Stimulated activated CD4-positive, alpha-beta T cell treated with anti-CD3 and anti-CD28 coated beads, Interleukin-4, amount 100 ng/mL, for 24 hours (primary cell): ENCODE measurements around the gene SPTBN5.

ENCODE experiments used
- DNase-seq: peaks from one replicate; pipeline ENCODE4 v3.0.0-alpha.2; 2020

SPTBN5 gene

GRCh38 chr15:41903782-41904181 is 9.9 kb upstream of the SPTBN5 start:
- DNase-seq, result no peak

DNA sequence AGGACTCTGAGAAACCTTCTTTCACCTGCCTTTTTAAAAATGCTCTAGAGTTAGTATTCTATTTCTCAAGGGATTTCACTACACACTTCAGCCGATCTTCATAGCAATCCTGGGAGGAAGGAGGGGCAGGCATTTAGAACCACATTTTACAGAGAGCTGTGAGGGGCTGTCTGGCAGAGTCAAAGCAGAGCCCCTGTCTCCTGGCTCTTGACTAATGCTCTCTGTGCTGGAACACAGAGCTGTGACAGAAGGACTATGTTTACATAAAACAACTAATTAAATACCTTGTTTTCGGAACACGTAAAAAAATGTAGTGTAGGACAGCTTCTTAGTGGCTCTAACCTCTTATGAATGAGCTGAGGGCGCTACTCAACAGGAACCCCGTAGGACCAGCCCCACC is 7.6 kb upstream of the SPTBN5 start:
- no peak for DNase-seq

DNA sequence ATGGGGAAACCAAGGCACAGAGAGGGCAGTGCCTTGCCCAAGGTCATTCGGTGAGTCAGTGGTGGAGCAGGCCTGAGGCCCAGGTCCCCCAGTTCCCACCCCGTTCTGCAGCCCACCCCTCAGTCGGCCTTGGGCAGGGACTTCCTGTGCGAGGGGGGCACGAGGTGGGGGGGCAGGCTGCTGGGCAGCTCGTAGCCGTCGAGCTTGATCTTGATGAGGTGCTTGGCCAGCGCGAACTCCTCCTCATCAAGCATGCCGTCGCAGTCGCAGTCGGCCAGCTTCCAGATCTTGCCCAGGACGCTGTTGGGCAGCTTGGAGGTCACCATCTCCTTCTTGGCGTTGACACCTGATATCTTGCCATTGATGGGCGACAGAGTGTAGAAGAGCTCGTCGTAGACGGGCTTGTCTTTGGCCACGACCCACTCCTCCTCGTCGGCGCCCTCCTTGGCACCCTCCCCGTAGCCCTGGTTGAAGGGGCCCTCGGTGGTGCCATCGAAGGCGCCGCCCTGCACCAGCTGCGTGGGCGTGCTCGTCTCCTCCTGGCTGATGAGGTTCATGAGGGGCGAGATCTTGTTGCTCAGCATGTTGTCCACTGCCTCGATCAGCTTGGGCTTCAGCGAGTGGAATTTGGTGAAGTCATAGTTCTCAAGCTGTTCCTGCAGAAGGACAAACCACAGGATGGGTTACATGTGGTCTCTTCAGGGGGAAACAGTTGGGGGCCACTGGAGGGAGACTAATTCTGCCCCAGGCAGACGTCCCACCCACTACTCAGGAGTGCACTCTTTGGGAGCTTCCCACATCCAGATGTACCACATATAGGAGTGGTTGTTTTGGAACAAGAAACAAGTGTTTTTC is 6.9 kb upstream of the SPTBN5 start:
- DNase-seq, result no peak

GRCh38 chr15:41899854-41900442 is 6.1 kb upstream of the SPTBN5 start:
- DNase-seq, result no peak

GRCh38 chr15:41897363-41897799 is 3.5 kb upstream of the SPTBN5 start:
- DNase-seq, result no peak

GRCh38 chr15:41896566-41896965 is 2.7 kb upstream of the SPTBN5 start:
- no peak for DNase-seq

GRCh38 chr15:41895957-41896356 is 2.1 kb upstream of the SPTBN5 start:
- no peak for DNase-seq

DNA sequence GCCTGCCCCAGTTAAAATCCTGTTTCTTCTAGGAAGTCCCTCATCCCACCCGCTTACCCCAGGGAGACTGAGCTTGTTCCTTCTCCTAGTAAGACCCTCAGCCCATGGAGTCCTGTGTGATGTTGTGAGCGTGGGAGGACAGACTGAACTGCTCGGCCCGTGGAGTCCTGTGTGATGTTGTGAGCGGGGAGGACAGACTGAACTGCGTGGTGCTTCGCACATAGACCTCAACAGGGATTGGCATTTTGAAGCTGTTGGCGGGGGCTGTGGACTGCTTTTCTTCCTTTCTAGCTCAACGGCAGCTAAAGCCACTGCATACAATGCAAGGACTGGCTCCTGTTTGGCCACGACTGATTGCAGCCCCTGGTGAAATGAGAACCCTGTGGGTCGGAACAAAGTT is 1.6 kb upstream of the SPTBN5 start:
- DNase-seq, result no peak

- DNase-seq, result peak; percentile 74
Measured at GRCh38 chr15:41894791-41895463, 1.1 kb upstream of the SPTBN5 start.

GRCh38 chr15:41894251-41894790 is 468 bp upstream of the SPTBN5 start:
- no peak for DNase-seq

DNA sequence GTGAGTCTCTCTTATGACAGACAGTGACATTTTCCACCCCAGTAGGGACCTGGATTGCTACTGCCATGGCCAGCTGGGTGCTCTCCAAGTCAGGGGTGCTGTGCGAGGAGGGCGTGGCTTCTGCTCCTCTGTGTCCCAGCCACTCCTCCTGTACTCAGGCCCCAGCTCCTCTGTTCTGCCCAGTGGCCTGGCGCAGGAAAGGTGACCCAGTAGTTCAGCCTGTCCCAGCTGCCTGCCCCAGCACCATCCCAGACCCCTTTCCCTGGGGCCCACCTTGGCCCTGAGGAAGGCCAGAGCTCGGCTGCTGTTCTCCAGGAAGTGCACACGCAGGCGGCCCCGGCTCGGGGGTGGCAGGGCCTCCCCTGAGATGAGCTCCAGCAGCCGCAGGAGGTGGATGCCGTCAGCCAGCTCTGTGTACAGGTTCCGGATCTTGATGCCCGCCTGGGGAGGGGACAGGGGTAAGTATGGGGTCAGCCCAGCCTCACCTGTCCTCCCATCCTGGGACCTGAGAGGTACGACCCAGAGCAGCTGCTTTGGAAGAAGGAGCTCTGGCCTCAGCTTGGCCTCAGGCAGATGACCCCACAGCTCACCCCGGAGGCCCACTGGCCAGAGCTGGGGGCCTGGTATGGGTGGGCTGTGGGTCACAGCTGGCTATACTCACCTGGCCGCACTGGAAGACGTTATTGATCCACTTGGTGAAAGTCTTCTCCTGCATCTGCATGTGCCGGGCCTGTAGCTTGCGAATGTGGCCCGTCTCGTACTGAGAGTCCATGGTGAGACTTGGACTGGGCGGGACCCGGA is 1.0 kb downstream of the SPTBN5 start:
- no peak for DNase-seq

DNA sequence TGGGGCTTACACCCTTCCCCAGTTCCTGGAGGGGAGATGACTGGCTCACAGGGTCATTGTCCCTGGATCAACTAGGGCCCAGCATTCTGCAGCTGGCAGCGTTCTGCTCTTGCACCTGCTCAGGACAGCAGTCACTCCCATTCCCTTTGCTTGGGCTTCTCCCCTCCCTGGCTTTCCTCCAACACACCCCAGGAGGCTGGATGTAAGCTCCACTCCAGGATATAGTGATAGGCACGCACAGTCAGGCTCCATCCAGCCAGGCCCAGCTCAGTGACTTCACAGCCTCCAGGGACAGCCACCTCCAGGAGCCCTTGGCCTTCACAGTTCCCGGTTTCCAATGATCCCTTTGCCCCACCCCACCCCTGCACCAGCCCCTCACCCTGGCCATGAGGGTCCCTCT is 1.9 kb downstream of the SPTBN5 start:
- no peak for DNase-seq

GRCh38 chr15:41891226-41891625 is 2.6 kb downstream of the SPTBN5 start:
- DNase-seq, result no peak

DNA sequence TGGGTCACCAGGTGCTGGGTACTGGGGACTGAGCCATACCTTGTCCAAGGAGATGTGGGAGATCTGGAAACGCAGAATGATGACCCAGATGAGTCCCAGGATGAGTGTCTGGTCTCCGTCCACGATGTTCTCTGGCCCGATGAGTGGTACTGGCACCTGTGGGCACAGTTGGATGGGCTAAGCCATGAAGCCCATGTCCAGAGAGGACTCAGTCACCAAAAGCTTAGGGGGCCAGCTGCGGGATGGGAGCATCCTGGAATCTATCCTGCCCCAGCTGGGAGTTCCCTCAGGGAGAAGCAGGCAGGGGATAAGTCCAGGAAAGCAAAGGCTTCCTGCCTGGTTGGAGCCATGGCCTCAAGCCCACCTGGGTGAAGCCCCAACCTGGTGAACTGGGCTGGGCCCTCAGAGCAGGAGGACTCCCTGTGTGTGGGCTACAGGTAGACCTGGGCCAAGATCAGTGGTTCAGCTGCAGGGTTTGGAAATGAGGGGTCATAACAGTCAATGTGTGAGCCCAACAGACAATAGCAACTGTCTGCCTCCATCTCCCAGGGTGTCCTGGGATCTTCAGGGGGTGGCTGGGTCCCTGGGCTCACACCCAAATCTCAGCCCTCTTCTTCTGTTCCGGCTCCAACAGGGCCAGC is 3.7 kb downstream of the SPTBN5 start:
- no peak for DNase-seq

DNA sequence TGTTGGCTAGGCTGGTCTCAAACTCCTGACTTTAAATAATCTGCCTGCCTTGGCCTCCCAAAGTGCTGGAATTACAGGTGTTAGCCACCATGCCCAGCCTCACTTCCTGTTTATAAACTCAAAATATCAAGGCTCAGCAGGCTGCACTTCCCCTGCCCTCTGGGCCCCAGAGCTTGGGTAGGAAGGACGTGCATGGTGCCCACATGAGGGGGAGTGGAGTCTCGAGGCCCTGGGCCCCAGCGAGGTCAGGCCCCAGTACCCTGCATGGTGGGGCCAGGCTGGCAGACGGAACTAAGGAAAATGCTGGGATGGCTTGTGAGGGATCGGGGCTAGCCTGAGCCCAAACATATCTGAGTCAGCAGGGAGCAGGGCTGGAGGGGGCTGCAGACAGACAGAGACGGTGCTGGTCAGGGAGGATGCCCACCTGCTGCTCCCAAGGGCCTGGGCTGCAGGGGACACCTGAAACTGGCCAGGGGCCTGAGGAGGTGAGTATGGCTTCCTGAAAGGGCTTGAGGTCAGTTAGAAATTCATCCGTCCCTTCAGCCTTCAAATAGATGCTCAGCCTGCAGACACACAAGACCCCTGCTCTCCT is 5.1 kb downstream of the SPTBN5 start:
- no peak for DNase-seq

DNA sequence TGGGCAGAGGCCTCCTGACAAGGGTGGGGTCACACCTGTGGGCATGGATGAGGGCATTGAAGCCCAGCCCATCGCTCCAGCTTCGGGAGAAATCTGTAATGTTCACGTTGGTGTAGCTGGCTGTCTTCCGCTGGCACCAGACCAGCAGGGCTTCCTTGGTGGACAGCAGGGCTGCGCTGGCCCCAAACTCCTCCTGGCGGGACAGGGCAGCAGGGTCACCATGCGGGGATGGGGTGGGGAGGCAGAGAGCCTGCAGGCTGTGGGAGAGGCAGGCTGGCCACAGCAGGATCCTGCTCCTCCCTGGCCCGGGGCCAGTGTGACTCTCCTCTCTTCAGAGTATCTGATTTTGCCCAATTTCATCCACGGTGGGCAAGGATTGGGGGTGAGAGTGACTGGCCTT is 6.0 kb downstream of the SPTBN5 start:
- no peak for DNase-seq

GRCh38 chr15:41887161-41887560 is 6.7 kb downstream of the SPTBN5 start:
- DNase-seq, result no peak

DNA sequence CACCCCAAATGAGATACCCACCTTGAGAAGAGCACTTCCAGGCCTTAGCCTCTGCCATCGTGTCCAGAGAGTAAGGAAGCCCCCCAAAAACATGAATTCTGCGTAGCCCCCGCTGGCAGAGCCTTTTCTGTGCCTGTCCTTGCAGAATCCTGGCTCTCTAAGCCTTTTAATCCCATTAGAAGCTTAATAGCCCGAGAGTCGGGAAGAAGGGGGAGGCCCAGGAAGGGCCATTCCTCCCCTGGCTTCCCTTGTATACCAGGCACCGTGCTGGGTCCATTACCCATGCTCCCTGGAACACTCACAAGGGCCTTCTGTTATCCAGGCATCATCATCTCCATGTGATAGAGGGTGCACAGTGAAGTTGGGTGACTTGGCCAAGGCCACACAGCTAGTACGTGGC is 7.1 kb downstream of the SPTBN5 start:
- DNase-seq, result no peak

DNA sequence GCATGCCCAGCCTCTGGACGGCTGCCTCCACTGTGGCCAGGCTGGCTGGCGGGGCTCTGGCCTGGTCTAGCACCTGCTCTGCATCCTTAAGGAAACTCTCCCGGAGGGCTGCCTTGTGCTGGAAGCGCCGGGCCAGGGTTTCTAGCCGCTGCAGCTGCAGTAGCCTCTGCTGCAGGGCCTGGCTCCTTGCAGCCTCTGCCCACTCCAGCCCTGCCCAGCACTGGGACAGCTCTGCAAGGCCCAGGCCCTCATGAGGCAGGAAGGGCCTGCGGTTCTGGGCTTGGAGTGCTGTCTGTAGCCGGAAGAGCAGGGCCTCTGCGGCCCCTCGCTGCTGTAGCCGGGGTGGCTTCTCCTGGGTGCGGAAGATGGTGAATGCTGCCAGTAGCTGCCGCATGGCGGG is 8.0 kb downstream of the SPTBN5 start:
- no peak for DNase-seq

DNA sequence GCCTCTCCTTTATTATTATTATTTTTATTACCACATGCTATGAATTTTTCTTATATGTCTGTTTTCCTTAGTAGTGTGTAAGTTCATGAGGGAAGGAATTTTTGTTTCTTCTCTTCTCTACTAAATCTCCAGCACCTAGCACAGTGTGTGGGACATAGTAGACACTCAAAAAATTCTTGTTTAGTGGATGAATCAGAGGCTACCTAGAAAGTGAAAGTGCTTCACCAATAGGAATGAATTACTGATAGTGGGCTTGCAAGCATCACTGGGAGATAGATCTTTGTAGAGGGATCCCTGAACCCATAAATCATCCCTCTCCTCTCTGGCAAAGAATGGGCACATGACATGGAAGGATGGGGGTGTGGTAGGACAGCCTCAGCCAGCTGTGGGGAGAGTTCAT is 8.5 kb downstream of the SPTBN5 start:
- no peak for DNase-seq

GRCh38 chr15:41884458-41884857 is 9.4 kb downstream of the SPTBN5 start:
- DNase-seq, result no peak

DNA sequence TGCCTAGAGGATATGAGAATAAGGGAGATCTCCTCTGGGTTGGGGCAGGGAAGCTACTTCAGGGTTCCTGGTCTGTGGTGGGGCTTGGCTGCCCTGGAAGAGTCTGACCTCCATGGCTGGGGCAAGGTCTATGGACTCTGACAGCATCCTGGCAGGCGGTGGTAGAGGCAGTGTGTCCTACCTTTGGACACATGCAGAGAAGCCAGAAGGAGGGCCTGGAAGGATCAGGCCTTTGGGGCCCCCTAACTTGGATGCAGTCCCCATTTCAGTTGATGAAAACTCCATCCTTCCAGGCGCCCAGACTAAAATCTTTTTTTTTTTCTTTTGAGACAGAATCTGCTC is 10.4 kb downstream of the SPTBN5 start:
- DNase-seq, result no peak
